ENCODE measurements around the gene PAOX.

The PAOX gene

DNA sequence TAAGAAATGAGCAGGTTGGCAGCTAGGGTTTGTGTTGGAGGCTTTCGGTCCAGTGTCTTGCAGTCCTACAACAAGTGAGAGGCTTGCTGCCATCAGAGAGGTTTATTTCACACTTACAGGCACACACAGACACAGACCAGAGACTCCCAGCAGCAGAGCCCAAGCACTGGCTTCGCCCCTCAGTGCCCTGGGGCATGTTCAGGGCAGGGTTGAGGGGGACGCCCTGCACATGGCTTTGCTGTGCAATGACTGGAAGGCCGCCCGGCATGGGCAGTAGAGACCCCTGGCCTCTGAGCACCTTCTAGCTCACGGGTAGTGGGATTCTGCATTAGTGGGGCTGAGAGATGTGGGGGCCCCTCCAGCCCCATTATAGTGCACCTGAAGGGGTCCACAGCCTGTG lies 41.5 kb downstream of the PAOX start:
- Histone ChIP-seq H2BK5ac (ENCODE audit: low read depth, low read length, poor library complexity) (no peak overlapping the region), H4K12ac (ENCODE audit: low read depth, low read length) (no peak overlapping the region), H4K91ac (ENCODE audit: low read depth, low read length) (no peak overlapping the region), H3K79me1 (ENCODE audit: low read length) (no peaks in the 10 kb centered on the region), H3K4me3 (ENCODE audit: low read depth, low read length) (no peak overlapping the region), H3K4me2 (ENCODE audit: low read length) (no peak overlapping the region), H3K18ac (ENCODE audit: low read length) (no peak overlapping the region), H3K27me3 (ENCODE audit: insufficient read depth, low read length) (peaks cover 10% of the 10 kb centered on the region), H2AFZ (ENCODE audit: insufficient read depth, low read length, poor library complexity) (no peak overlapping the region), H3K23ac (ENCODE audit: low read length) (no peak overlapping the region), H3K36me3 (ENCODE audit: control insufficient read depth in 1 of 2, insufficient read depth in 2 of 2, low read length in 2 of 2) (peaks cover 33 to 36% of the 10 kb centered on the region in 2 experiments), H3K4me1 (ENCODE audit: control insufficient read depth in 1 of 2, insufficient read depth in 2 of 2, low read length in 2 of 2) (peaks cover 0 to 6% of the 10 kb centered on the region in 2 experiments), H4K8ac (ENCODE audit: low read depth, low read length) (no peak overlapping the region), H2BK120ac (ENCODE audit: insufficient read depth, low read length, poor library complexity) (no peak overlapping the region), H2AK5ac (ENCODE audit: low read length) (no peak overlapping the region), H2BK12ac (ENCODE audit: low read length) (no peak overlapping the region), H3K14ac (ENCODE audit: low read length) (no peak overlapping the region), H3K27ac (ENCODE audit: low read depth, low read length) (no peak overlapping the region), H3K79me2 (ENCODE audit: control insufficient read depth, insufficient read depth, low read length, poor library complexity) (no peaks in the 10 kb centered on the region), H3K9ac (ENCODE audit: low read length) (no peak overlapping the region), H3K4ac (ENCODE audit: low read depth, low read length) (no peak overlapping the region), H3K9me3 (ENCODE audit: insufficient read depth, low read depth, low read length) (peaks cover 10% of the 10 kb centered on the region)
- no CpG with 5 or more reads among the region's 6 CpGs for WGBS (ENCODE audit: extremely low coverage, insufficient coverage, insufficient read length)
- DNase-seq: no peak

DNA sequence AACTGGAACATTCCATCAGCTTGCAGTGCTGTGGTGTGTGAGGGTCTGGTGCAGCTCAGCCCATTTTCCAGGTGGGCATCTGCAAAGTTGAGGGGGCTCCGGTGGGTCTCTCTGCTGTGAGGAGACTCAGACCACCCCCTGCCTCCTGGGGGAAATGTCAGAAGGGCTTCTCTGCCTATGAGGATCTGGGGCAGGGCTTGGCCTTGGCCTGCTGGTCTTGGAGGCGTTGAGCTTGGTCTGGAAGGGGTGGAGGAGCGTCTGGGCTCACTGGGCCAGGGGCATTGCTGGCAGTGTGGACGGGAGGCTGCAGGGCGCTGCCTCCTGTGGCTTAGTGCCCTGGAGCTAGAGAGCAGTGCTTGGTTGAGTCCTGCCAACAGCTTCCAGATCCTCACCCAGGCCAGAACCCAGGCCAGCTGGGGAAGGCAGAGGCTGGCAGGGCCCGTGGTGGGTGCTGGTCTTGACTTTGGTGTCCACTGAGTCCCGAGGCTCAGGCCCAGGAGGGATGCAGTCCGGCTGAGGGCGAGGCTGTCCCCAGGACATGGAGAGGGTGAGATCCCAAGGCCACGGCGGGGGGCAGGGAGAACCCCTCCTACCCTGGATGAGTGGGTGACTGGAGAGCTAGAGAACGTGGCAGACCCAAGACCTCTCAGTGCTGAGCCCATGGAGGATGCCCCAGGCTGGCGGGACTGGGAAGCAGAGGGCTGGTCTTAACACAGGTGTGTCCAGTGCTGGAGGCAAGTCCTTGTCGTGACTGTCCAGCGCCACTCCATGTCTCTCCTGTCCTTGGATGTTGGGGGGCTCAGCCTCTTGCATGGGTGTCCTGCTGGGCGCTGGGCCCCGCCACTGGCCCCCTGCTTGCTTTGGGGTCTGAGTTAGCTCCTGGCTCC lies 42.5 kb downstream of the PAOX start:
- Histone ChIP-seq H2AK5ac (ENCODE audit: low read length) (no peak overlapping the region), H3K23ac (ENCODE audit: low read length) (no peak overlapping the region), H3K27me3 (ENCODE audit: insufficient read depth, low read length) (peaks cover 10% of the 10 kb centered on the region), H3K79me2 (ENCODE audit: control insufficient read depth, insufficient read depth, low read length, poor library complexity) (no peaks in the 10 kb centered on the region), H4K12ac (ENCODE audit: low read depth, low read length) (no peak overlapping the region), H3K18ac (ENCODE audit: low read length) (no peak overlapping the region), H3K4me1 (ENCODE audit: control insufficient read depth in 1 of 2, insufficient read depth in 2 of 2, low read length in 2 of 2) (peaks cover 0 to 6% of the 10 kb centered on the region in 2 experiments), H4K8ac (ENCODE audit: low read depth, low read length) (no peak overlapping the region), H3K4ac (ENCODE audit: low read depth, low read length) (no peak overlapping the region), H2BK5ac (ENCODE audit: low read depth, low read length, poor library complexity) (no peak overlapping the region), H3K36me3 (ENCODE audit: control insufficient read depth in 1 of 2, insufficient read depth in 2 of 2, low read length in 2 of 2) (peaks cover 29 to 32% of the 10 kb centered on the region in 2 experiments), H3K14ac (ENCODE audit: low read length) (no peak overlapping the region), H3K9ac (ENCODE audit: low read length) (no peak overlapping the region), H2BK120ac (ENCODE audit: insufficient read depth, low read length, poor library complexity) (no peak overlapping the region), H2BK12ac (ENCODE audit: low read length) (no peak overlapping the region), H2AFZ (ENCODE audit: insufficient read depth, low read length, poor library complexity) (no peak overlapping the region), H3K79me1 (ENCODE audit: low read length) (no peaks in the 10 kb centered on the region), H3K27ac (ENCODE audit: low read depth, low read length) (no peak overlapping the region), H3K9me3 (ENCODE audit: insufficient read depth, low read depth, low read length) (peaks cover 7% of the 10 kb centered on the region), H3K4me2 (ENCODE audit: low read length) (no peak overlapping the region), H4K91ac (ENCODE audit: low read depth, low read length) (no peak overlapping the region), H3K4me3 (ENCODE audit: low read depth, low read length) (no peak overlapping the region)
- DNase-seq: no peak
- WGBS (ENCODE audit: extremely low coverage, insufficient coverage, insufficient read length): no CpG with 5 or more reads among the region's 17 CpGs

DNA sequence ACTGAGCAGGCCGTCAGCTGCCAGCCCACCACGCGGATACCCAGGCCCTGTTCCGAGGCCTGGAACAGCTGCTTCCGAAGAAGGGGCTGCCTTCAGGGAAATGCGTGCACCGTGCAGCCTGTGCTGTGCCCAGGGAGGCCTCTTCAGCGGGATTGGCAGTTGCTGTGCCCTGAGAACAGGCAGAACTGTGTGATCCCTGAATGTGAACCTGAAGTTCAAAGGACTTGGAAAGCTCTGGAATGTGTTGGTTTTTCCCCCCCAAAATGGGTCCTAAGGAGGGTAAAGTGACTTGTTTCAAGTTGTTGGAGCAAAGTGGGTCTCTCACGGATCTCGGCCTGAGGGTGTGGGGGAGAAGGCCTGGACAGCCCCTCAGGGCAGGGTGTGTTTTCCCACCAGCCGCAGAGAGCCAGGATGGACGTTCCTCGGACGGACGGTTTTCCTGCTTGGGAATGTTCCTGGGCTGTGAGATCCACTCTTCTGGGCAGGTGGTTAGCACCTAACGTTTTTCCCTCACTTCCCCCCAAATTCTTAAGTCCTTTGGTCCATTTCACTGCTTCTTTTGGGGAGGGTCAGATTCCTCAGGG lies 43.3 kb downstream of the PAOX start:
- peaks cover 29 to 32% of the 10 kb centered on the region in 2 experiments for H3K36me3 ChIP-seq (ENCODE audit: control insufficient read depth in 1 of 2, insufficient read depth in 2 of 2, low read length in 2 of 2)
- no peak overlapping the region for H4K91ac ChIP-seq (ENCODE audit: low read depth, low read length)
- no peaks in the 10 kb centered on the region for H3K79me1 ChIP-seq (ENCODE audit: low read length)
- no peak overlapping the region for H4K8ac ChIP-seq (ENCODE audit: low read depth, low read length)
- H3K9ac ChIP-seq (ENCODE audit: low read length): no peak overlapping the region
- H2BK5ac ChIP-seq (ENCODE audit: low read depth, low read length, poor library complexity): no peak overlapping the region
- H2BK12ac ChIP-seq (ENCODE audit: low read length): no peak overlapping the region
- H3K79me2 ChIP-seq (ENCODE audit: control insufficient read depth, insufficient read depth, low read length, poor library complexity): no peaks in the 10 kb centered on the region
- H3K23ac ChIP-seq (ENCODE audit: low read length): no peak overlapping the region
- peaks cover 10% of the 10 kb centered on the region for H3K27me3 ChIP-seq (ENCODE audit: insufficient read depth, low read length)
- H3K27ac ChIP-seq (ENCODE audit: low read depth, low read length): no peak overlapping the region
- no peak overlapping the region for H3K18ac ChIP-seq (ENCODE audit: low read length)
- no peak overlapping the region for H2AFZ ChIP-seq (ENCODE audit: insufficient read depth, low read length, poor library complexity)
- WGBS (ENCODE audit: extremely low coverage, insufficient coverage, insufficient read length): no CpG with 5 or more reads among the region's 16 CpGs
- no peak overlapping the region for H3K14ac ChIP-seq (ENCODE audit: low read length)
- H3K4me3 ChIP-seq (ENCODE audit: low read depth, low read length): no peak overlapping the region
- no peak overlapping the region for H2AK5ac ChIP-seq (ENCODE audit: low read length)
- no peak for DNase-seq
- no peak overlapping the region for H3K4ac ChIP-seq (ENCODE audit: low read depth, low read length)
- H3K4me2 ChIP-seq (ENCODE audit: low read length): no peak overlapping the region
- no peak overlapping the region for H4K12ac ChIP-seq (ENCODE audit: low read depth, low read length)
- no peak overlapping the region for H2BK120ac ChIP-seq (ENCODE audit: insufficient read depth, low read length, poor library complexity)
- peaks cover 7% of the 10 kb centered on the region for H3K9me3 ChIP-seq (ENCODE audit: insufficient read depth, low read depth, low read length)
- peaks cover 0 to 6% of the 10 kb centered on the region in 2 experiments for H3K4me1 ChIP-seq (ENCODE audit: control insufficient read depth in 1 of 2, insufficient read depth in 2 of 2, low read length in 2 of 2)

DNA sequence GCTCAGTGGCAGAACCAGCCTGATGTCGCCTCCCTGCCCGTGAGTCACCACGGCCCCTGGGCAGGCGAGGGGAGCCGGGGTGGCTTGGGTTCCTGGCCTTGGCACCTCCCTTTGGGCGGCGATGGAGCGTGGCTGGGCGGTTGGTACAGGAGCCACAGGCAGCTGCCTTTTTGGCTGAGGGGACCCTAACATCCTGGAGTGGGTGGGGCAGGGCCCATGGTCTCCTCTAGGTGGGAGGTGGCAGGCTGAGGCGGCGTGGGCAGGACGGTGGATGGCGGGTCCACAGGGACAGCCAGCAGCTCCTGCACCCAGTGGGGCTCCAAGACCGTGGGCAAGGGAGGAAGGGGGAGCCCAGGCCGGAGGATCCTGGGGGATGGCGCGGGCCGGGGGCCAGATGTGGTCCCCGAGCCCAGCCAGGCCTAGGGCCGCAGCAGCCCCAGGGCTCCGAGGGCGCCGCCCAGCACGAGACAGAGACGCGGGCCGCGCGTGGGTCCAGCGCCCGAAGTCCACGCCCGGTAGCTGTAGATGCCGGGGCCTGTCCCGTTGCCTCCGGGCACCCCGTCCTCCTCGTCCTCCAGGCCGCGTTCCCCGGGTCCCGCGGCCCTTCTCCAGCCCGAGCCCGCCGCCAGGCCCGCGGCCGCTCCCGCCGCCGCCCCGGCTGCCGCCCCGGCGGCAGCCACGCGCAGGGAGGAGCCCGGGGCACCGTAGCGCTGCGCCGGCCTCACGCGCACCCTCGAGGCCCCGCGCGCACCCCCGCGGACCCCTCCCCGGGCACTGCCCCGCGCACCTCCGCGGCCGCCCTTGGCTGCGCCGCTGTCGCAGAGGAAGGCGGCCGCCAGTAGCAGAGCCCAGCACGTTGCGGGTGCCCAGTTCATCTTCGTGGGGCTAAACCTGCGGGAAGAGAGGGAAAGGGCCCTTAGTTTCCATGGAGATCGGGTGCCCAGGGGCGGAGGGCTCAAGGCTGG lies 44.0 kb downstream of the PAOX start:
- no peak overlapping the region for H3K27ac ChIP-seq (ENCODE audit: low read depth, low read length)
- no peak overlapping the region for H3K18ac ChIP-seq (ENCODE audit: low read length)
- no peak overlapping the region for H2BK12ac ChIP-seq (ENCODE audit: low read length)
- H4K12ac ChIP-seq (ENCODE audit: low read depth, low read length): no peak overlapping the region
- H3K4me3 ChIP-seq (ENCODE audit: low read depth, low read length): no peak overlapping the region
- H4K8ac ChIP-seq (ENCODE audit: low read depth, low read length): no peak overlapping the region
- WGBS (ENCODE audit: extremely low coverage, insufficient coverage, insufficient read length): no CpG with 5 or more reads among the region's 88 CpGs
- no peak overlapping the region for H3K14ac ChIP-seq (ENCODE audit: low read length)
- no peaks in the 10 kb centered on the region for H3K79me2 ChIP-seq (ENCODE audit: control insufficient read depth, insufficient read depth, low read length, poor library complexity)
- H3K27me3 ChIP-seq (ENCODE audit: insufficient read depth, low read length): peaks cover 10% of the 10 kb centered on the region
- H4K91ac ChIP-seq (ENCODE audit: low read depth, low read length): no peak overlapping the region
- H3K9ac ChIP-seq (ENCODE audit: low read length): no peak overlapping the region
- peaks cover 0 to 6% of the 10 kb centered on the region in 2 experiments for H3K4me1 ChIP-seq (ENCODE audit: control insufficient read depth in 1 of 2, insufficient read depth in 2 of 2, low read length in 2 of 2)
- no peak overlapping the region for H3K4ac ChIP-seq (ENCODE audit: low read depth, low read length)
- no peak for DNase-seq
- H2BK5ac ChIP-seq (ENCODE audit: low read depth, low read length, poor library complexity): no peak overlapping the region
- H2BK120ac ChIP-seq (ENCODE audit: insufficient read depth, low read length, poor library complexity): no peak overlapping the region
- peaks cover 29 to 32% of the 10 kb centered on the region in 2 experiments for H3K36me3 ChIP-seq (ENCODE audit: control insufficient read depth in 1 of 2, insufficient read depth in 2 of 2, low read length in 2 of 2)
- H3K9me3 ChIP-seq (ENCODE audit: insufficient read depth, low read depth, low read length): peaks cover 7% of the 10 kb centered on the region
- H2AFZ ChIP-seq (ENCODE audit: insufficient read depth, low read length, poor library complexity): no peak overlapping the region
- no peaks in the 10 kb centered on the region for H3K79me1 ChIP-seq (ENCODE audit: low read length)
- no peak overlapping the region for H2AK5ac ChIP-seq (ENCODE audit: low read length)
- peak overlapping the region; percentile 47 for H3K4me2 ChIP-seq (ENCODE audit: low read length)
- H3K23ac ChIP-seq (ENCODE audit: low read length): no peak overlapping the region

Measured in trophoblast cell (in vitro differentiated cells and primary cell).